GM12801 (cell line): ENCODE results near the gene CPAMD8.

ENCODE experiments used
- TF ChIP-seq, protein P1 (sequence below): IDR thresholded peaks from one replicate; pipeline ENCODE4 v1.5.1; 2011; ENCODE audit warnings: control low read depth; ENCODE audit not compliant: insufficient read length; ENCODE audit errors: extremely low read depth

CPAMD8 gene

DNA sequence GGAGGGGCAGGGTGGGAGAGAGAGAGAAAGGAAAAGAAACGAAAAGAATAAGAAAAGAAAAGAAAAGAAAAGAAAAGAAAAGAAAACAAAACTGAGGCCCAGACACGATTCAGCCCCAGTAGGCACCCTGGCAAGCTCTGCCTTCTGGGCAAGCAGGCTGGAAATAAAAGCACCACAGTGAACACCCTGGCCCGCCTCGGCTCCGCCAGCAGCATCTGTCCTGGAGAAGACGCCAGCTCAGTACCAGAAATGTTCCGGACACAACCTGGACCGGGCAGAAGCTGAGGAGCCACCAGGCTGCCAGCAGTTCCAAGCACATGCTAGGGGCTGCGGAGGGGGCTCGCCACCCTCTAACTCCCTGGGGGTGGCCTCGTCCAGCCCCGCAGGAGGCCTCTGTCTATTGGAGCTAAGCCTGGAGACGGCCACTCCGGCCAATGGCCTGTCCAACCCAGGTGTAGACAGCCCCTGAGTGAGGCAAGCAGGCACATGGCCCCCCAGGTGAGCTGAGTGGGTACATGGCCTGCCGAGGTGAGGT lies 11.4 kb upstream of the CPAMD8 start:
- TF ChIP-seq, protein P1, sequence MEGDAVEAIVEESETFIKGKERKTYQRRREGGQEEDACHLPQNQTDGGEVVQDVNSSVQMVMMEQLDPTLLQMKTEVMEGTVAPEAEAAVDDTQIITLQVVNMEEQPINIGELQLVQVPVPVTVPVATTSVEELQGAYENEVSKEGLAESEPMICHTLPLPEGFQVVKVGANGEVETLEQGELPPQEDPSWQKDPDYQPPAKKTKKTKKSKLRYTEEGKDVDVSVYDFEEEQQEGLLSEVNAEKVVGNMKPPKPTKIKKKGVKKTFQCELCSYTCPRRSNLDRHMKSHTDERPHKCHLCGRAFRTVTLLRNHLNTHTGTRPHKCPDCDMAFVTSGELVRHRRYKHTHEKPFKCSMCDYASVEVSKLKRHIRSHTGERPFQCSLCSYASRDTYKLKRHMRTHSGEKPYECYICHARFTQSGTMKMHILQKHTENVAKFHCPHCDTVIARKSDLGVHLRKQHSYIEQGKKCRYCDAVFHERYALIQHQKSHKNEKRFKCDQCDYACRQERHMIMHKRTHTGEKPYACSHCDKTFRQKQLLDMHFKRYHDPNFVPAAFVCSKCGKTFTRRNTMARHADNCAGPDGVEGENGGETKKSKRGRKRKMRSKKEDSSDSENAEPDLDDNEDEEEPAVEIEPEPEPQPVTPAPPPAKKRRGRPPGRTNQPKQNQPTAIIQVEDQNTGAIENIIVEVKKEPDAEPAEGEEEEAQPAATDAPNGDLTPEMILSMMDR = no peak

DNA sequence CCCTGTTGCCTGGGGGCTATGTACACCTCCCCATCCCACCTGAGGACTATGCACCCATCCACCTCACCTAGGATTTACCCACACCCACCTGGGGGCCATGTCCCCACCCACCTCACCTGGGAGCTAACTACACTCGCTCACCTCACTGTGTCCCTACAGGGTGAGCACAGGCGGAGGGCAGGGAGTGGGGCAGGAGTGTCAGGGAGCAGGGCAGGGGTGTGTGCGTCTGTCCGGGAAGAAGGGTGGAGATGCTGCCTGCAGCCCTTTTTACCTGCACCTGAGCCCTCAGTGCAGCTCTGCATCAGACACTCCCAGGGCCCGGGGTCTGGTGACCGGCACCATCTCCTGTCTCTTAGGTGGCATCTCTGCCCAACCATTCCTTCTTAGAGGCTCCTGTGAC lies 10.6 kb upstream of the CPAMD8 start:
- TF ChIP-seq, protein P1 = no peak

DNA sequence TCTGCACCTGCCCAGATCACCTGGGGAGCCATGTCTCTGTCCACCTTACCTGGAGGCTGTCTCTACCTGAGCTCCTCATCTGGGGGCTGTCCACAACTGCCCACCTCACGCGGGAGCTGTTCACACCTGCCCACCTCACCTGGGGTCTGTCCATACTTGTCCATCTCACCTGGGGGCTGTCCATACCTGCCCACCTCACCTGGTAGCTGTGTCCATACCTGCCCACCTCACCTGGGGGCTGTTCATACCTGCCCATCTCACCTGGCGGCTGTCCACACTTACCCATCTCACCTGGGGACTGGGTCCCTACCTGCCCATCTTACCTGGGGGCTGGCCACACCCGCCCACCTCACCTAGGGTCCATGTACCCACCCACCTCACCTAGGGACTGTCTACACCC lies 10.0 kb upstream of the CPAMD8 start:
- TF ChIP-seq, protein P1 = no peak

DNA sequence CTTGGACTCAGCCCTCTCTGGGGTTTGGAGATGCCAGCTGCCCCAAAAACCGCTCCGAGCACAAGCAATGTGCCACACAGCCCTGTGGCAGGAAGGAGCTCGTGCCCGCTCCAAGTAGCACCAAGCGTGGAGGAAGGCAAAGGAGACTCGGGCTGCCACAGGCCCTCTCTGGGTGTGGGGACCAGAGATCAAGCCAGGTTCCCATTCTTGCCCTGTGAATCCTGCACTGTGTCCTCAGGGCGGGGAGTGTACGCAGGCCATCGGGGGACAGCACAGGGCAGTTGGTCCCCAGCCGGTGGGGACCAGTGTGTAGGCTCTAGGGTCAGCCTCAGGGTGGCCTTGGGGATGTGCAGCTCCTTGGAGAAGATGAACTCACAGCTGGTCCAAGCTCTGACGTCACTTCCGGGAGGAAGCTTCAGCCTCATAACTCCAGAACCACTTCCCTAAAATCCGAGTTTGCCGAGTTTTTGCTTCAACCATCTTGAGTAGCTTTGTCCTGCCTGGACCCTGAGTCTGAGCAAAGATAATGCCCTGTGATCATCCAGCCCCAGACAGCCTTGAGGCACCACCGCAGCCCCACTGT lies 9.3 kb upstream of the CPAMD8 start:
- TF ChIP-seq, protein P1 = no peak

DNA sequence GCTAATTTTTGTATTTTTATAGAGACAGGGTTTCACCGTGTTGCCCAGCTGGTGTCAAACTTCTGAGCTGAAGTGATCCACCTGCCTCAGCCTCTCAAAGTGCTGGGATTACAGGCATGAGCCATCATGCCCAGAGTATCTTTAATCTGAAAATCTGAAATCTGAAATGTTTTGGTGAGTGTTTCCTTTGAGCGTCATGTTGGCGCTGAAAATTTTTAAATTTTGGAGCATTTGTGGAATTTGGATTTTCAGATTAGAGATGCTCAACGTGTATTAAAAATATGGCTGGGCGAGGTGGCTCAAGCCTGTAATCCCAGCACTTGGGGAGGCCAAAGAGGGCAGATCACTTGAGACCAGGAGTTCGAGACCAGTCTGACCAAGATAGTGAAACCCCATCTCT lies 5.1 kb upstream of the CPAMD8 start:
- TF ChIP-seq, protein P1 = no peak

DNA sequence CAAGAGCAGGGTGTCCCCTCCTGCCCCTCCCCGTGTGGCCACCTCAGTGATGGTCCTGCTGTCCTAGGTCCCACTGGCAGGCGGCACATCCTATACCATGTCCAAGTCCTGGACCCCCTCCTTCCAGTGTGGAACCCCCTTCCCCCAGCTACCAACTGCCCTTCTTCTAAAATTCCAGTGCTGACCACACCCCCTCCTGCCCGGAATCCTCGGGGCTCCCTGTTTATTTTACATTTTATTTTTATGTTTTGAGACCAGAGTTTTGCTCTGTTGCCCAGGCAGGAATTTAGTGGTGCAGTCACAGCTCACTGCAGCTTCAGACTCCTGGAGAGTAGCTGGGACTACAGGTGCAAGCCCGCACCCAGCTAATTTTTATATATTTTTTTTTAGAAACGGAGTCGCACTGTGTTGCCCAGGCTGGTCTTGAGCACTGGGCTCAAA lies 945 bp upstream of the CPAMD8 start:
- TF ChIP-seq, protein P1 = no peak

DNA sequence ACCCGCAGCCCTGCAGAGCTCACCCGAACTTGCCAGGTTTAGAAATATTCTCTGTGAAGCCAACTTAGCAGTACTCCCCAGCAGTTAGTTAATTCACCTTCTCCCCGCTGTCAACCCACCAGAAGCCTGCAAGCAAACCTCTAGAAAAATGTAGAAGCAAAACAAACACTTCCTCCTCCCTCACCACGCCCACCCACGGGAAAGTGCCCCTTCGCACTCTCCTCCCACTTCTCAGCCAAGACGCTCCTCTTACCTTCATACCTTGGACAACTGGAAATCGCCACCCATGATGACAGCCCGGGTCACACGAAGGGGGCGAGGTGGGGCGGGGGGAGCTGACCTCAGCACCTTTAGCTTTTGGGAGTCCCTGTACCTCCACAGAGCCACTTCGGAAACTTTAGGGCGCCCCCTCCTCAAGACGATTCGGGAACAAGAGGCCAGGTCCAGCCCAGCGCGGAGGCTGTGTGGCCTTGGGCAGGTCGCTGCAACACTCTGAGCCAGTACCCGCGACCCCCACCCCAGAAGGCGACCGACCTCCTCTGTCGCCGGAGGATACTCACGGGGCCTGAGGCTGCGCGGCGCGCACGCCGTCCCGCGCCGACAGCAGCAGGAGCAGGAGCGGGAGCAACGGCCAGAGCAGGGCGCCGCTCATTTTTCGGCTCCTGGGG lies 485 bp downstream of the CPAMD8 start:
- TF ChIP-seq, protein P1 = no peak
